AG09319 (cell line): ENCODE data around the gene FNDC10.

ENCODE experiments used
- DNase-seq: peaks from one replicate; pipeline ENCODE4 v3.0.0-alpha.2; 2010; ENCODE audit warnings: low read depth; ENCODE audit errors: extremely low read depth
- TF ChIP-seq, protein P1 (sequence below): IDR thresholded peaks from 2 replicates; pipeline ENCODE4 v1.5.1; 2011; ENCODE audit warnings: low read depth, mild to moderate bottlenecking, inconsistent platforms, low read length, moderate library complexity

FNDC10 gene

DNA sequence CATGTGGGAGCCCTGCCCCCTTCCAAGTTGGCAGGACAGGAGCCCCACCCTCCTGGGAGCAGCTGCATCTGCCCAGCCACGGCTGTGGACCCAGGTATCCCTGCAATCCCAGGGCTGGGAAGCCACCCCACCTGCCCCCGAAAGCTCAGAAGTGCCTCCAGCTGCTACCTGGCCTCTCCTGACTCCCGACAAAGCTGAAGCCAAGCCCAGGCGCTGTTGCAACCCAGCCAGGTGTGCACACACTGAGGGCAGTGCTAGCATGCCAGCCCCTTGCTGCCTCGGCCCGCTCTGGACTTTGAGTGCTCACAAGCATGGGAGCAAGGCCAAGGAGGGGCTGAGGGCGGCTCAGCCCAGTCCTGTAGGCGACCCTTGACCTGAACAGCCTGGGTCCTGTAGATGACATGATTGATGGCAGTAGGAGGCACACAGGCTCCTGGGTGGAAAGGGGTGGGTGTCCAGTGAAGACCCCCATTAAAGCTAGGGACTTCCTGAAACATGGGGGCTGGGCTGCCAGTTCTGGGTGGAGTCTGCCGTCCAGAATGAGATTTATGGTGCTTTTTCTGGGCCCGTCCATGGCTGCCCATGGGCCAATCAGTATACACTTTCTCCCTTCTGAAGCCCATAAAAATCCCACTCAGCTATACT, 22.4 kb downstream of the FNDC10 start:
- DNase-seq, result no peak
- TF ChIP-seq, protein P1, sequence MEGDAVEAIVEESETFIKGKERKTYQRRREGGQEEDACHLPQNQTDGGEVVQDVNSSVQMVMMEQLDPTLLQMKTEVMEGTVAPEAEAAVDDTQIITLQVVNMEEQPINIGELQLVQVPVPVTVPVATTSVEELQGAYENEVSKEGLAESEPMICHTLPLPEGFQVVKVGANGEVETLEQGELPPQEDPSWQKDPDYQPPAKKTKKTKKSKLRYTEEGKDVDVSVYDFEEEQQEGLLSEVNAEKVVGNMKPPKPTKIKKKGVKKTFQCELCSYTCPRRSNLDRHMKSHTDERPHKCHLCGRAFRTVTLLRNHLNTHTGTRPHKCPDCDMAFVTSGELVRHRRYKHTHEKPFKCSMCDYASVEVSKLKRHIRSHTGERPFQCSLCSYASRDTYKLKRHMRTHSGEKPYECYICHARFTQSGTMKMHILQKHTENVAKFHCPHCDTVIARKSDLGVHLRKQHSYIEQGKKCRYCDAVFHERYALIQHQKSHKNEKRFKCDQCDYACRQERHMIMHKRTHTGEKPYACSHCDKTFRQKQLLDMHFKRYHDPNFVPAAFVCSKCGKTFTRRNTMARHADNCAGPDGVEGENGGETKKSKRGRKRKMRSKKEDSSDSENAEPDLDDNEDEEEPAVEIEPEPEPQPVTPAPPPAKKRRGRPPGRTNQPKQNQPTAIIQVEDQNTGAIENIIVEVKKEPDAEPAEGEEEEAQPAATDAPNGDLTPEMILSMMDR, result no peak

DNA sequence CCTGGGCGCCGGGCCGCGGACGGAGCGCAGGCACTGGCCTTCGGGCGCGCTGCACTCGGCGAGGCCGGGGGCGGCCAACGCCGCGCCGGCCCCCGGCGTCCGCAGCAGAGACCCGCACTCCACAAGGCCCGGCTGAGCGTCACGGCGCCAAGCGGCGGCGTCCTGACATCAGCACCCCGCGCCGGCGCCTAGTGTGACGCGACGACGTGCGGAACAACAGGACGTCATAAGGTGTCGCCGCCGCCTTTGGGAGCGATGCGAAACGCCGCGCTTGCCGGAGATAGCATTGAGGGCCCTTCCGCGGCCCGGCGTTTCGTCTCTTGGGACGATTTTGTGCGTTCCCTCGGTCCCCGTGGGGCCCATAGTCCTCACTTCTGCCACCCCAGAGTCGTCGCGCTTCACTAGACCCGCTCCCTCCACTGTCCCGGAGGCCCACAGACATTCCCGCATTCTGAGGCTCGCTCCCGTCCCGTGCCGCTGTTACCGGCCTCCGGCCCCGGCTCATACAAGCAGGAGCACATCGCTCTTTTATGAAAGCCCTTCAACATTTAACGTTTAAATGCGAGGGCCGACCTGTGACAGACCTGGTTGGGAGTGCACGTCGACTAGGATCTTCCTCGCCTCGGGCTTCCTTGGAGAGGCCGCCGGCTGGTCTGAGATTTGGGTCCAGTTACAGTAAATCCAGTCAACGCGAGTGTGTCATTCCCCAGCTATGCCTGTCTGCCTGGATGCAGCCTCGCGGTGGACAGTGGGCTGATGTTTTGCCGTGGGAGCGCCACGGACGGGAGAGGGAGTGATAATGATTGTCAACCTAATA, 25.0 kb downstream of the FNDC10 start, which contains the start of gene SSU72:
Gene SSU72, minus strand, starts transcription at position 143 of the 817 bp plus-strand sequence. CDS start 306 bp downstream, outside the sequence.
- TF ChIP-seq, protein P1, result no peak
- DNase-seq, result peak; percentile 79

DNA sequence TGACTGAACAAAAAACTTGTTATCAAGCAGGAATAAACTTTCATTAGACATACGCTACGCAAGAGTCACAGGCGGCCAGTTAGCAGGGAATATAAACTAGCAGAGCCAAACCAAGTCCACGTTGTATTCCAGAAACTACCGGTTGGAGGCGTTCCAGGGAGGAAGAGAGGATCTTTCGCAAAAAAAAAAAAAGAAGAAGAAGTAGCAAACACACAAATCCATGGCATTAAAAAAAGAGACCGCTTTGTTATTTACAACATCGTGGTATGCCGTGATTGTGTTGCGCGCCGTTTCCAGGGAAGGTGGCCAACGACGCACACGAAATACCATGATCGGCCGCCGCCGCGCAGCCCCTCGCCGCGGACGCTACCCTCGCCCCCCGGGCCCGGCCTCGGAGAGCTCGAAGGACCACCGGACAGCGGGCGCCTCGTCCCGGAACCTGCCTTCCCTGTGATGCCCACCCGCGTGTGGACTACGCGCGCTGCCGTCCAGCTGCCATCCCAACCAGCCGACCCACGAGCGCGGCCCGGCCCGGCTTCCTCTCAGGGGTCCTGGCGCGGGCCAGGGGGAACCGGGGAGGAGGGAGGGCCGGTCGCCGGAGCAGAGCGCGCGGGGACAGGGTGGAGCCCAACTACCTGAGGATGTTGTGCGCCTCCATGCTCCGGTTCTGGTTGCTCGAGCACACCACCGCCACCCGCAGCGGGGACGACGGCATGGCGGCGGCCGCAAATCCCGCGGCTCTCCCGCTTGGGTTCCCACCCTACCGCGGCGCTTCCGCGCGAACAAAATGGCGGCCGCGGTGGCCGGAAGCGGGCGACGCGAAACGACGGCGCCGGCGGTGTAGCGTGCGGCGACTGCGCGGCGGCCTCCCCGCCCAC, 25.9 kb downstream of the FNDC10 start:
- DNase-seq, result no peak
- TF ChIP-seq, protein P1, result peak; percentile 7

DNA sequence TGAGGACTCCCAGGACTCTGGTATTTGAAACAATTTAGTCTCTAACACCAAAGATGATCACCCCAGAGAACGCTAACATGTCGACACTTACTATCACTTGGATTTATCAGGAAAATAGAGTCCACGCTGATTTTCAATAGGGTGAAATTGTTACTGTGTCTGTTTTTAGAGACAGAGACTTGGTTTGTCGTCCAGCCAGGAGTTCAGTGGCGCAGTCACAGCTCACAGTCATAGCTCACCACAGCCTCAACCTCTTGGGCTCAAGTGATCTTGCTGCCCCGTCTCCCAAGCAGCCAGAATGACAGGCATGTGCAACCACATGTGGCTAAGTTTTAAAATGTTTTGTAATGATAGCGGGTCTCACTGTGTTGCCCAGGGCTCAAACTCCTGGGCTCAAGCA, 30.6 kb downstream of the FNDC10 start:
- TF ChIP-seq, protein P1, result no peak
- no peak for DNase-seq

DNA sequence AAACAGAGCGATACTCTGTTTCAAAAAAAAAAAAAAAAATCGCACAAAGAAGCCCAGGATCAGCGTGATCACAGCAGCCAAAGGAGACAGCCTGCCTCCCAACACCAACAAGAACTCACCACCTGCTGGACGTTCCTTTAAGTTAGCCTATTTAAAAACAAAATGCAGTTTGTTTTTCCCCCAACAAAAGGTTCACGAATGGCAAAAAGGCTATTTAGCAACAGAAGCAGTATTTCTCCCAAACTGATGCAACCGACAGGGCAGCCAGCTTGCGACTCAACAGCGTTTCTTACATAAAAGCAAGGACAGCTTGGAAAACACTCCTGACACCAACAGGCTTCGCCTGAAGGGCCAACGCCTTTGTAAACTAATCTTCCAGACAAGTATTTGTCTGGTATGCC, 32.0 kb downstream of the FNDC10 start:
- no peak for DNase-seq
- TF ChIP-seq, protein P1, result no peak

DNA sequence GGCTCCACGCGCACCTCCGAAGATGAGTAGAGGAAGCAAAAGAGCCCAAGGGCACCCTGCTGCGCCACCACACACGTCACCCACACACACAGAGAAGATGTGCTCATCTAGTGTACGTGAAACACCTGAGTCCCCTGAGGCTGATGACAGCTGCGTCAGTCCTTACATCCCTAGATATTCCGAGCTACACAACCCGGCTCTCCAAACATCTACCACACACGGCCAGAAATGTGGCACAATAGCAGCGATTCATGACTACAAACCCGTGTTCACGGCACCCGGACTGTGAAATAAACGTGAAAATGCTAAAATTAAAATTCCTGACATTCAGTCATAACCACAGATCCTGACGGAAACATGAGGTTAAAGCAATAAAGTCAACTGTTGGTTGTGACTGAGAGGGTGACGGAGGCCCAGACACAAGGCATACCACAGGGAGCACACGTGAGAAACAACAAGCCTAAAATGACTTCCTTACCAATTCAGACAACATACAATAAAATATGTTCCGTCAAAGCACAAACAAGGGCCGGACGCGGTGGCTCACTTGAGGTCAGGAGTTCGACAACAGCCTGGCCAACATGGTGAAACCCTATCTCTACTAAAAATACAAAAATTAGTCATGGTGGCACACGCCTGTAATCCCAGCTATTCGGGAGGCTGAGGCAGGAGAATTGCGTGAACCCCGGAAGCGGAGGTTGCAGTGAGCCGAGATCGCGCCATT, 32.6 kb downstream of the FNDC10 start:
- DNase-seq, result no peak
- TF ChIP-seq, protein P1, result no peak
